T-helper 2 cell treated with Interferon-gamma antibody and Interleukin-4, amounts not matched to agents 100 ng/mL and 5 ng/mL, for 36 hours (primary cell): ENCODE data around the gene RNF166. TPM values are rescaled to one million over a fixed set of nuclear protein-coding genes. Genes with fewer than 3 reads are reported as not detected.

Experiments used
- intact Hi-C: fragments of 100-400 bp; cut with micrococcal nuclease; formaldehyde crosslinking; loops from one replicate; pipeline ENCODE4 v1.15.1; 2023
- total RNA-seq: library from RNA; stranded (reverse); gene quantifications from 2 replicates; pipeline ENCODE4 v1.2.3, GENCODE V29; 2022

RNF166 gene
- total RNA-seq, 1 donor from 2014 or later = 120 TPM

GRCh38 chr16:88712362-88712979 is 6.3 kb upstream of the RNF166 start:
- intact Hi-C loops = no loop called here

GRCh38 chr16:88711750-88712340 is 5.6 kb upstream of the RNF166 start:
- intact Hi-C loops = no loop called here

DNA sequence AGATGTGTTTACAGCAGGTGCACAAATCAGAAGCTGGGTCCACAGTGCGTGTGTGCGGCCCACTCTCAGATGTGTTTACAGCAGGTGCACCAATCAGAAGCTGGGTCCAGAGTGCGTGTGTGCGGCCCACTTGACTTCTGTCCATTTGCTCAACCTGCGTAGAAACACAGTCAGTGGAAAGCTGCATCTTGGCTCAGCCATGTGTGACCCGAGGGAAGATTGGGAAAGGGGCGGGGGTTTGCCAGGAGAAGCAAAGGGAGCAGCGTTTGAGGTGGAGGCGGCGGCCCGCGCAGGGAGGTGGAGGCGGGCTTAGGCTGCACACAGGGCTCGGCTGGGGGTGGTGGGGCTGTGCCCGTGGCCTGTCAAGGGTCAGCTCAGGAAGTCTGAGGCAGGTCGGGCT is 4.3 kb upstream of the RNF166 start:
- intact Hi-C loops = no loop called here

DNA sequence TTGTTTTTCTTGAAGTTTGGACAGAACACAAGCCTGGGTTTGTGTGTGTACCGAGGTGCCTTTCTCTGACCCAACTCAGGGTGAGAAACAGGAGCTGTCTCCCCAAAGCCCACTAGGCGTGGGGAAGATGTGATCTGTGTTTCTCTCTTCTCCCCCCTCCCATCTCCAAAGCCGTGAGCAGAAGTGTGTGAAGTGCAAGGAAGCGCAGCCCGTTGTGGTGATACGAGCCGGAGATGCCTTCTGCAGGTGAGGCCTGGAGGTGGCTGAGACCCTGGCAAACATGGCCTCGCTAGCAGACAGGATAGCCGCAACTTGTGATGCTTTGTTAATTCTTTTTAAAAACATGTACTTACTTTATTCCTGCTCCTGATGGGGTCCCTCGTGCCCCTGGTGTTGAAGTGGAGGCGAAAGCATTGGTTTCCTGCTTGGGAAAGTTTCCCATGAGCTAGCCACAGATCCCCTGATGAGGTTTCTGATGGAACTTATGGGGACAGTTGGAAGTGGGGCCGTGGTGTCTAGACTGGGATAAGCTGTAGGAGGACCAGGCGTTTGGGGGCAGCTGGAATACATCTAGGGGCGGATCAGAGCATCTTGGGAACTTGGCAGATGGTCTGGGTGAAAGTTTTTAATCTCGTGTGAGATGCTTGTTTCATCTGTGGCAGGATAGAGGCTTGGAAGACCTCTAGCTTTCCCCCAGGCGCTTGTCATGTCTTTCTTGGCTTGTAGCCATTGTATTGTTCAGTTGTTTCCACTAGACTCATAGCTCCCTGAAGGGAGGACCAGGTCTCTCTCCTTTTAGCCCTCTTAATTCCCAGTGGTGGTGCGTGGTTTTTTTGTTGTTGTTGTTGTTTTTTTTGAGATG is 988 bp upstream of the RNF166 start:
- intact Hi-C loops = loop anchor here (1.0 kb wide), 1 partner anchor 137 kb away; the partner anchor contains the start of gene ZC3H18

DNA sequence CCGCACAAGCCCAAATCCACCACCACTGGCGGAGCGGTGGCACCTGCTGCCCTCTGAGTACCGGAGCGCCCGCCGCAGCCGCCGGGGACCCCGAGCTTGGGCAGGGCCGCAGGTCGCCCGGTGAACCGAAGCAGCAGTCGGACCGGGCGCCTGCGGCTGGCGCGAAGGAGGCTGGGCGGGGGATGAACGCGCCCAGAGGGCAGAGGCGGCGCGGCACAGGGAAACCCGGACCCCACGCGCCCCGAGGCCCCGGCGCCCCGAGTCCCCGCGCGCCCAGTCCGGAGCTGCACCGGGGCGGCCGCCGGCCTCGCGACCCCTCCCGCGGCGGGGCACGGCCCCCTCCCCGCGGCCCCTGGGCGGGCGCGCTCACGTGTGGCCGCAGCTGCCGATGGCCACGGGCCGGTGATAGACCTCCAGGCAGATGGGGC is 393 bp downstream of the RNF166 start:
- intact Hi-C loops = loop anchor here (1.0 kb wide), 1 partner anchor 136 kb away; the partner anchor contains the start of gene ZC3H18

GRCh38 chr16:88705076-88705684 is 1.0 kb downstream of the RNF166 start:
- intact Hi-C loops = no loop called here

- intact Hi-C loops = loop anchor here (5.0 kb wide), 2 partner anchors 99 to 251 kb away; partner anchors contain the start of genes CDT1 and ZFPM1
Measured at GRCh38 chr16:88703486-88704309, 2.5 kb downstream of the RNF166 start.

DNA sequence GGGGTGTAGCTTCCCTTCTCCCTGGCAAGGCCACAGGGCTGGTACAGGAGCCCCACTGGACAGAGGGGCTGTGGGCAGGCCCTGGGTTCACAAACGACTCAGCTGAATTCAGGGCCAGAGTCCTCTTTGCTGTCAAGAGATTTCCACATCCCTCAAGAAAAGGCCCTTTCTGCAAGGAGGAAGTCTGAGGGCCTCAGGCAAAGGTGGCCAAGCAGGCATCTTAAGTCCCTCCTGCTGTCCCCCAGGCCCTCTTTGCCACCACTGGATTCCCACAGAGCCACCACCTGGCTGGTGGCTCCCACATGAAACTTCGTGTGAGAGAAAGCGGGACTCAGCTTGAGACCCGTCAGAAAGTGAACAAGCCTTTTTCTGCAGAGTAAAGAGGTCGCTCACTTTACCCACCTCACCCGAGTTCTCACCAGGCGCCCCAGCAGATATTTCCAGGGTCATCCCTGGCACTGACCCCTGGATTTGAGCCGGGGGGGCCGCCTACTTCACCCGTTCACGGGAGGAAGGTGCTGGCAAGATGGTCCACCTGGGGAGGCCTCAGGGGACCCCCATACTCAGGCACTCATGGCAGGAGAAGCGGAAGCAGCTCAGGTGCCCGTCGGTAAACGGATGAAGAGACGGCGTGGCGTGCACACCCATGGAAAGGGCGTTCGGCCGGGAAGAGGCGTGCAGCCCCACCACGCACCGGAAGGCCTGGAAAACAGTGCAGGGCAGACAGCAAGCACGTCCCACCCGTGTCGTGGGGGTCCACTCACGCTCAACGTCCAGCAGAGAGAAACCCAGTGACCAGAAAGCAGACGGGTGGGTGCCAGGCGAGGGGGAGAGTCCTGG is 3.6 kb downstream of the RNF166 start:
- intact Hi-C loops = loop anchor here (5.0 kb wide), 2 partner anchors 100 to 250 kb away; partner anchors contain the start of genes CDT1 and ZFPM1

DNA sequence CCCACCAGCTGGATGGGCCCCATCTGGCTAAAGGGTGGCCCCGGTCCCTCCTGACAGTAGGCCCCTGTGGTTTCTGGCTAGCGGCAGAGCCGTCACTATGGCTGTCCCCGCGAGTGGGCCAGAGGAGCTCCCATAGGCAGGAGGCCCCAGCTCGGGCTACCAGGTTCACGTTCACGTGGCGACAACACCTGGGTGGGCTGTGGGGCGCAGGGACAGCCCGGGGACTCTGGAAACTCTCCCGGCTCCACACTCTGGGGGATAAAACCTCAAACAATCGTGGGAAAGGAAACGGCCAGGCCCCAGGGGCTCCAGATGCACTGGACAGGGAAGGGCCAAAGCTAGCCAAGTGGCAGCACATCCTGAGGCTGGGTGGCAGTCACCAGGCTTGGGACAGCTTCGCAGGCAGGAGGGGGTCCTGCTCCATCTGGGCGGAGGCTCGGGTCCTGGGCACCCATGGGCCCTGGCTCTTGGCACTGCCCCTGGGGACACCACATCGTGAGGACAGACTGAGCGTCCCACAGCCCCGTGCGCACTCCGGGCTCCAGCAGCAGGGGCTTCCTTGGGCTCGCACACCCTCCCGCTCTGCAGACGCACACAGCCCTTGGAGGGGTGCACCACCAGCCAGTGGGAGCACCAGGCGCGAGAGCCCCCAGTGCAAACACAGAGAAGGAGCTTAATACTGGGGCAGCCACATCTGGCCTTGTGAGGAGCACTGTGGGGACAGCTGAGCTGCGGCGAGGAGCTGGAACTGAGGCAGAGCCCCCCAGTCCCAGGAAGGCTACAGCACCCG is 4.4 kb downstream of the RNF166 start:
- intact Hi-C loops = loop anchor here (1.0 to 5.0 kb wide), 6 partner anchors 15 to 249 kb away; partner anchors contain the start of genes CDT1, CYBA, MVD and SNAI3

DNA sequence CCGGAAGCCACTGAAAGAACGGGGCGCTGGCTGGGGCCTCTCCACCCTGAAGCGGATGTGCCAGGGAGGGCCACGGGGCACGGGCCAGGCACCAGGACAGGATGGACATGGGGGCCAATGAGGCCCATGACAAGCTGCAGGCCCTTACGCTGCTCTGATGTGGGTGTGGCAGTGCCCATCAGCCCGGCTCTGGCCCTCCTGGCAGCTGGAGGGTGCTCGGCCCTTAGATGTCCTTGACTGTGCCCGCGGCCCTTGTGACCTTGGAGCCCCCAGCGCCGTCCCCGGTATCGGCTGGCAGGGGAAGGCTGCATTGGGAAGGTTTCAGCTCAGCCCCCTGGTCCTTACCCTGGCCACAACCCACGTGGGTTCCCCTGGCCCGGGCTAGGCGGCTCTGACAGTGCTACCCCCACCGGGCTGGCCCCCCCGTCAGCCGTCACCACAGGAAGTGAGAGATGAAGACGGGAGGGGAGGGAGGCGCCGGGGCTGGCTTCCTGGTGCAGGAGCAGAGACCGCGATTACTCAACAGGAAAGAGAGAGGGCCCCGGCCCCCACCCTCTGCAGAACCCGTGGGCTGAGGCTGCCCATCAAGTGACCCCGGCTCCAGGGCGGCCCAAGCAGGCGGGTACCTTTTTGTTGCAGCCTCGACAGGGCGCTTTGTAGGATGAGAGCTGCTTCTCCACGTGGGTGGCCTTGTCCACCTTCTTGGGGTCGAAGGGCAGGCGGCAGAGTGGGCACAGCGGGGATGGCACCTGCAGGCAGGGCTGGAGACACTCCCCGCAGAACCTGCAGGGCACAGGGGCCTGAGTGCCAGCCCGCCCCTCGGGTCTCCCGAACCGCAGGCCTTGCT is 5.3 kb downstream of the RNF166 start:
- intact Hi-C loops = loop anchor here (1.0 to 5.0 kb wide), 6 partner anchors 14 to 249 kb away; partner anchors contain the start of genes CDT1, CYBA, MVD and SNAI3

DNA sequence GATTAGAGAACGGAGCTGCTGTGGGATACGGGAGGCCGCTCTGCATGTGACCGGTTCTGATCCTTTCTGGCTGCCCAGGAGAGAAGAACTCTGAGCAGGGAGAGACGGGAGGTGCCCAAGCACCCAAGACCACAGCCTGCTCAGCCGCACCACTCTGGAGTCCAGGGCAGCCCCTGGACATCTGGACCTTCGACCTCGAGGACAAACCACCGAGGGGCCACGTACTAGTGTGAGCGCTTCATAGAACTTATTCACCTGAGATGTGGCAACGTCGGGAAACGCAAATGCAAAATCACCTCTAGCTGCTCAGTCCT is 5.9 kb downstream of the RNF166 start:
- intact Hi-C loops = loop anchor here (2.0 to 5.0 kb wide), 4 partner anchors 13 to 248 kb away; partner anchors contain the start of genes CDT1, SNAI3 and ZFPM1

DNA sequence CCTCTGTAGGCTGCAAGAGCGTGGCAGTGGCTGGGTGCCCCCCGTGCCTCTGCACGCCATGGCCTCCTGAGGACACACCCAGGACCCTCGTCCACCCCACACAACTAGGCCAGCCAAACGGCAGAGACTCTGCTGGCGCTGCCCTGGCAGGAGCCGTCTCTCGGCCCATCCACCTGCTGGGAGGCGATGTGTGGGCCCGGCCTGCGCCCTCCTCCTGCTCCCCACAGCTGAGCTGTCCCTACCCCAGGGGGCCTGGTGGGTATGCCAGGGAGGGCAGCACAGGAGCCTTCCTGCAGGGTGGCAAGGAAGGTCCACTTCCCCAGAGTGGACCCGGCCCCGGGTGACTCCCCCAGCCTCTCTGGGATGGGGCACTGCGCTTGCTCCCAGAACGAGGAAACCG is 7.0 kb downstream of the RNF166 start:
- intact Hi-C loops = no loop called here

DNA sequence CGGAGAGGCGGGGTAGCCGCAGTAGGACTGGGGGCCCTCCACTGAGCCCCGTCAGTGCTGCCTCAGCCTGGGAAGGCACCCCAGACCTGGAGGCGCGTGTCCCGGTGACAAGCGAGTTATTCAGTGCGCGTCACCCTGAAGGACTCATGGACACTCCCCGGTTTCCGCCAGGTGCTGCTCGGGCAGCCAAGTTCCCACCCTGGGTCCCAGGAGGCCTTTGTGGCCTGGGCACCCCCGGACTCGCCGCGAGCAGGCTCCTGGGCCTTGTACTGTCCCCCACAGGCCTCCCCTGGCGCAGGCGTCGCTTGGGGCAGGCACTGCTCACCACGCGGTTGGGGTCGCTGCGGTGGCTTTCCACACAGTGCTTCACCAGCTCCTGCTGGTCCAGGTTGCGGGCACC is 7.6 kb downstream of the RNF166 start:
- intact Hi-C loops = no loop called here

- intact Hi-C loops = no loop called here
Measured at GRCh38 chr16:88697831-88698615, 8.2 kb downstream of the RNF166 start.

DNA sequence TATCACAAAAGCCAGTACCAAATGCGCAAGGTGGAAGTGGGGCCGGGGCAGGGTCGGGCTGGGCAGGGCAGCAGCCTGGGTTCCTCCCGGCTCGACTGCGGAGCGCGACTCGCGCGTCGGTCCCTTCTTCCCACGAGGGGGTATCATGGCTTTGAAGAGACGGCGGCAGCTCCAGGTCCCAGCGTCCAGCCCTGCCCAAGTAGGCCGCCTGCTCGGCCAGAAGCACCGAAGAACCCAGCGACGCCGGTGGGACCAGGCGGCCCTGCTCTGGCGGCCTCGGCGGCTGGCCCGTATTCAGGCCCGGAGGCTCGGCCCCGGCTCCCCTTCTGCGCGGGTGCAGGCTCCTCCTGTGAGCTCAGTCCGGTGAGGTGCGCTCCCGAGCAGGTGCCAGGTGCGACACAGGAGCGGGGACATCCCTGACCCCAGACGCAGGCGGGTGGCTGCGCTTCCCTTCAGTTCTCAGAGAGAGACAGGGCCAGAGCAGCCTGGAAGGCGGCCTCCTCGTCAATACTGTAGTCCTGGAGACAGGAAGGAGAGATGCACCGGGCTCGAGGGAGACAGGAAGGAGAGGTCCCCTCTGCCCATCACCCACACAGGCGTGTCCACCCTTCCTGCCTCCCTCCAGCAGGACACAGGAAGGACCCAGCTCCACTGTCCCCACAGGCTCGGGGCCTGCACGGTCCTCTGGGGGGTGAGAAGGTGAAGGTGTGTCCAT is 8.9 kb downstream of the RNF166 start:
- intact Hi-C loops = no loop called here

- intact Hi-C loops = no loop called here
Measured at GRCh38 chr16:88696441-88696840, 9.8 kb downstream of the RNF166 start.
